Cerebellar cortex (tissue), 1 donor: ENCODE results near the gene SYT1.

Experiments used
- DNase-seq: peaks from one replicate; pipeline ENCODE4 v3.0.0-alpha.2; 2015; ENCODE audit warnings: low spot score

Gene SYT1

DNA sequence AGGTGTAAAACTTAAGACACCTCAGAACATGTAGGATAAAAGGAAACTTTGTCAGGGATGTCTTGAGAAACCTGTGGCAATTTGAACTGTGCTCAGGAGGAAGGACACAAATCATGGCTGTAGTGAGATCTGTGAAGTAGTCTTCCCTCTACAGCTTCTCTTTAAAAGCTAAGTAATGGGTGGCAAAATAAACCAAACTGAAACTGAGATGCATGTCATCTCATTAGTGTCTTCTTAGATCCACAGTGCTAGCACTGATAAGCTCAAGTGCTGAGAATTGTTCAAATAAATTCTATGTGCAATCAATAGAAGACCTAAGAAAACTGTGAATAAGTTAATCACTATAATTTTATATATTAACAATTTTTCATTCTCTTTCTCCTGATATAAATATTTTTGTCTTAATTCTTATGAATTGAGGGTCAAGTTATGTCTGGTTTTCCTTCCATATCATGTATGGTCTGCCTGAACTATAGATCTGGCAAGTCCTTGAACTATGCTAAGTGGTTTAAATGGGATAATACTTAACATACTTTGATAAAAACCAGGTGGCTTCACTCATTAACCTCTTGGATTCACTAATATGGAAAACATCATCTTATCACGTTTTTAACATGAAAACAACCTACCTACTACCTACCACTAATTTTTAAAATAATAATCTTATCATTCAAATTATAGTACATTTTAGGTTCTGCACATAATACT, 27.2 kb downstream of the SYT1 start:
- no peak for DNase-seq

DNA sequence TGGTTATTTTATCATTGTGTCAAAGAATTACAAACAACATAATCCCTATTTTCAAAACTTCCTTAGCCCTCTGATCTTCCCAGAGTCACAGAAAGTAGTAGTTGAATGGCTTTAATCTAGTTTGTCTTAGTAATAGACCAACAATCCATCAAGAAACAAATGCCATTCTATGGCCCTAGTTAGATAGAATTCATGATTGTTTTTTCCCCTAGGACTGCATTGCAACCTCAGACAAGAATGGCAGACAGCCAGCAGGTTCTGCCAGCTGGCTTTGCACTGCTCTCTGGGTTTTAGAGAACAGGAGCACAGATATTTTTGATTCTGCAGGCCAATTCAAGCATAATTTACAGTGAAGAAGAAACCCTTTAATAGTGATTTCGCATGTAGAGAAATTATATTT, 33.8 kb downstream of the SYT1 start:
- DNase-seq: peak; percentile 97

DNA sequence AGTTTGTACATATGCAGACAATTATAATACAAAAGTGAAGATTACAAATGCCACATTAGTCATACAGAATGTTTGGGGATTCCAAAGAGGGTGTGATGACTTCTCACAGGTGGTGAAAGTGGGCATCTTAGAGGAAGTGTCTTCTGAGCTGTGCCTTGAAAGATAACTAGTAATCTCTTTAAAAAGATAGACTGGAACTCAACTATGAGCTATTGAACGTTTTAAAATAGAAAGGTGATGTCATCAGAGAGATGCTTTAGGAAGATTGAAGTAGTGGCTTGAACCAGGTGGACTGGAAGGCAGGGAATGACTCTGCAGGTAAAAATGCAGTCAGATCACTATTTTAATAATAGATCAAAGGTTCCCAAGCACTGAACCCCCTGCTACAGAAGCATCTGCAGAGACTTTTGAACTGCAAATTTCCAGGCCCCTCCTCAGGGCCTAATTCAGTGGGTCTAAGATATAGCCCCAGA, 50.3 kb downstream of the SYT1 start:
- DNase-seq: no peak

DNA sequence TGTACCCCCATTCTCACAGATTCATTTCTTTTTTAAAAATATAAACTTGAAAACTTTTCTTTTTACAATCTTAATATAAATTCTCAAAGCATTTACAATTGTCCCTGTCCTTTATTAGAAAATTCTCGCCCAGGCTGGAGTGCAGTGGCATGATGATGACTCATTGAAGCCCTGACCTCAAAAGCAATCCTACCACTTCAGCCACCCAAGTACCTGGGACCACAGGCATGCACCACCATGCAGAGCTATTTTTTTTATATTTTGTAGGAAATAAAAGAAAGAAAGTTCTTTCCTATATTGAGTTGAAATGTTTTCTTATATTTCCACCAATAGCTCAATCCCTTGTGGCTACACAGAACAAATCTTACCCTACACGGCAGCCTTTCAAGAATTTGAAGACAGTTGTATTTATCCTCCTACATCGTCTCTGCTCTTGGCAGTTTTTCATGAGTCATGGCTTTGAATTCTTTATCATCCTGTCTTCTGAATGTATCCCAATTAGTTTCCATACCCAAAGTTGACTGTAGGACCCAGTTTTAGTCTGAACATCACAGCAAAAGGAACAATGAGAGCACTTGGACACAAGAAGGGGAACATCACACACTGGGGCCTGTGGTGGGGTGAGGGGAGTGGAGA, 52.4 kb downstream of the SYT1 start:
- DNase-seq: no peak

DNA sequence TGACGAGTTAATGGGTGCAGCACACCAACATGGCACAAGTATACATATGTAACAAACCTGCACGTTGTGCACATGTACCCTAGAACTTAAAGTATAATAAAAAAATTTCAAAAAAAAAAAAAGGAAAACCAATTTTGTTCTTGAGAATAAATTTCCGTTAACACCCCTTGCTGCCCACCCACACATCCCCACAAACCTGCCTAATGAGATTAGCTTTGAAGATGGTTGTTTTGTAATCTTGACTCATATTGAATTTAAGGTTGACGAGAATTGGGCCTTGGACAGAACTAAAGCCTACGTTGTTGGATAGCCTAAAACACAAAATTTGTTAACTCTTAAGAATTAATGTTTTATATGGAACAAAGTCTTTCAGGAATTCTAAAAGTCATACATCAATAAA, 52.9 kb downstream of the SYT1 start:
- no peak for DNase-seq

DNA sequence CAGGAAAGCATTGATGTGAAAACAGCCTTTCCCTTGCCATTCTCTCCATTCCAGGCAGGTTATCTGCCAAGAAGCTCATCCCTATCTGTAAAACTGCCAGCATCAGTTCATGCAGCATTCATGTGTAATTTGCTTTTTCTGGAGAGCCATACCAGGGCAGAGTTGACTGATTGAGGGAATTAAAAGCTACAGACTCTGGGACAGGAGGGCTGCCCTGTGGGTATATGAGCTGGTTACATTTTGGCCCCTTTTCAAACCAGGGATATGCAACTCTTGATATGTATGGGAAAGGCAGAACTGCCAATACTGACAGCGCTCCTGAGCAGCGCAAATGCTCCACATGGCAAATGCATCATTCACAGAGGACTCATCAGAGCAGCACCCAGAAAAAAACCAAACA, 53.7 kb downstream of the SYT1 start:
- DNase-seq: peak; percentile 96

DNA sequence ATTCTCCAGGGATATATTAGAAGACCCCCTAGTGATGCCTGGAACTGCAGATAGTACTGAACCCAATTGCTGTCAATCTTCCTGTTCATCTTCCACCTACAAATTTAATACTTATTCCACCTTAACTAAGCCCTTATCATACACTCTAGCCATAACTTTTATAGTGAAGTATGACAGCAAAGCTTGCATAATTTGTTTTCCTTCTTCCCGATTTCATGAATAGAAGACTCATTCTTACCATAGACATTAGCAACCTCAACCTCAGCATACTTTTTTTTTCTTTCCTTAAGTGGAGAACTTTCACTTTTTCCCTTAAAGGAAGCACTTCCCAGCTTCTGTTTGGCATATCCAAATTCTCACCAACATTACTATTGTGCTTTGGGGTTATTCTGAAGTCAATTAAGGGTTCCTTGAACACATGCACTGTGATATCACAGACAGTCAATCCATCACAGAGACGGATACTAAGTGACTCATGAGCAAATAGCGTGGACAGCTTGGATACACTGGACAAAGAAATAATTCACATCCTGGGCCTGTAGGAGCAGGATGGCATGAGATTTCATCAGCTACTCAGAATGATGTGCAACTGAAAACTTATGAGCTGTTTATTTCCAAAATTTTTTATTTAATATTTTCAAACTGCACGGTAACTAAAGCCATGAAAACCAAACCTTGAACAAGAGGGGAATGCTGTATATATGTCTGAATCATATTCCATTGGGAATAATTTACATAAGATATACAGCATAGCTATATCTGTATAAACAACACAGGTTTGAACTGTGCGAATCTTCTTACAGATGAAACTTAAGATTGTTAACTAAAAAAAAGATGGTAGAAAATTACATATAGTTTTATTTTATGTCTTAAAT, 63.9 kb downstream of the SYT1 start:
- DNase-seq: no peak

DNA sequence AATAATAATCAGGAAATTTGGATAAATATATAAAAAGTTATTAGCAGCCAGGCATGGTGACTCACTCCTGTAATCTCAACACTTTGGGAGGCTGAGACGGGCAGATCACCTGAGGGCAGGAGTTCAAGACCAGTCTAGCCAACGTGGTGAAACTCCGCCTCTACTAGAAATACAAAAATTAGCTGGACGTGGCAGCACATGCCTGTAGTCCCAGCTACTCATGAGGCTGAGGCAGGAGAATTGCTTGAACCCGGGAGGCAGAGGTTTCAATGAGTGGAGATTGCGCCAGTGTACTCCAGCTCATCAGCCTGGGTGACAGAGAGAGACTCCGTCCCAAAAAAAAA, 64.5 kb downstream of the SYT1 start:
- no peak for DNase-seq

DNA sequence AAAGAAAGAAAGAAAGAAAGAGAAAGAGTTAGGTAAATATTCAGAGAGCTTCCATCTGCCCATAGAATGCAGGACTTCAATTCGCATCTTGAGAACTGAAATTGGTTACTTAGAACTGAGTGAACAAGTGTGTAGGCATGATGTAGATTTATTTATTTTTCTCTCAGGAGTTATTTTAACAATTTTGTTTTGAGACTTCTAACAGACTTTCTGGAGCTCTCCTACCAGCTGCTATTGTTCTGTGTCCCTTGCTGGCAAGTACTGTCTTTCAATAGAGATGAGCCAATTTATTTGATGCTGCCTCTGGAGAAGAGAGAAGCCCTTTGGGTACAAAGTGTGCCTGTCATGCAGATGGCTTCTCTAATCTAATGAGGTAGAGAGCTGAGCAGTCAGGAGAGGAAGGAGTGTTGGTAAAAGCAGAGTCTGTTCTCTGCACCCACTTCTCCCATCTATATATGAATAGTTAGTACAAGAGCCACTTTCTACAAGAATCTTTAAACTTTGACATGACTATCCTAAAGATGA, 67.0 kb downstream of the SYT1 start:
- peak; percentile 75 for DNase-seq

DNA sequence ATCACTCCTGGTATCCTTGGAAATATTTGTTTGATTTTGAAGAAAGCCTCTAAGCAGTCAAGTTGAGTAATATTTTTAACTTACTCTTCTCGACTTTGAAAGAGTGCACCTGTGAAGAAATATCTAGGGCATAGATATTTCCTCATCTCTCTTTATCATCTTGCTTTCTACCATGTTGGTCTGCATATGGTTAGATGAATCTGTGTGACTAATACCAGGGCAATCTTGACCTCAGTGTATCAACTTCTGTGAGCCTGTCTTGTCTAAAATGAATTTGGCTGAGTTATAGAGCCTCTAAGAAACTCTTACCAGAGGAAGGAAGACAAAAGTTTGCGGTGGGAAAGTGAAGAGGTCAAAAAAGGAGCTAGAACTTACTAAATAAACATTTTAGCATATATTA, 68.4 kb downstream of the SYT1 start:
- no peak for DNase-seq

DNA sequence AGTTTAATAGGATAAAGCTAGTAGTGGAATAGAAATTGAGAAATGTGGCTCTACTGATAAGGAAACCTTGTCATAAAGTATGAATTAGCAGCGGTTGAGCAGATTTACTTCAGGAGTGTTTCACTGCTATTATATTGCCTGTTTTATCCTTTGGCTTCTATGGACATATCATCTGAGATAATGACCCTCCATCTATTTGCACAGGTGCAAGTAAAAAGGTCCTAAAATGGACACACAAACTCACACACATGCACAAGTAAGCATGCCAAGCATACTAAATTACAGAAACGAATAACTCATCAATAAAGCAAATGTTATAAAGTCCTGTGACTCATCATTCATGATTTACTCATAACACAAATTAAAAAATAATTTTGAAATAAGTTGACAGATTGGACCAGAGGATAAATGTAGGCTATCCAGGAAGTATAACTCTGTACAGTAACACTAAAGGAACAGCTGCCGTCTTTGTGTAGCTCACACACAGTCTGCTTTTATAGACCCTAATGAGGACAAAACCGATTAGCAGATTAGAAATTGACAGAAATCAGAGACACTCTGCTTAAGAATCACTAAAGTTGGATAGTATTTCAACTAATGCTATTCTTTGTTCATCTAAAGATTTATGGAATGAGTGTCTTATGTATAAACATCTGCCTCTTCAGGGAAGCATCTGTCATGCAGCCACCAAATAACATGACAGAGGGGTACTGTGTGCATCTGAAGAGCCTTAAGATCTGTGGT, 73.9 kb downstream of the SYT1 start:
- no peak for DNase-seq

DNA sequence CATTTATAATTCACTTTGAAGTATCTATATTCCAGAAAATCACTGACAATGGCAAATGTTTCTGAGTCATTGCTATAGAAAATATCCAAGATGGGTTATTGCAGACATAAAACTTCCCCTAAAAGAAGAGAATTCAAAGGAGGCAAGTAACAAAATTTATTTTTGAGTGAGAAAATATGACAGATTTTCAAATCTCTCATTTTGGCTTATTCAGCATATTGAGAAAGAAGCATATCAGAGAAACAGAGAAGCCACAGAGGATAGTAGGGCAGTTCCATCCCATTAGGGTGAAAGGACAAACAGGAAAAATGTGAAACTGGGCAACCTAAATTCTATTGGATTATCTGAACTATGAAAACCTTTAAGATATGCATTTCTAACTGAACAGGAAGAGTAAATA, 85.0 kb downstream of the SYT1 start:
- no peak for DNase-seq

DNA sequence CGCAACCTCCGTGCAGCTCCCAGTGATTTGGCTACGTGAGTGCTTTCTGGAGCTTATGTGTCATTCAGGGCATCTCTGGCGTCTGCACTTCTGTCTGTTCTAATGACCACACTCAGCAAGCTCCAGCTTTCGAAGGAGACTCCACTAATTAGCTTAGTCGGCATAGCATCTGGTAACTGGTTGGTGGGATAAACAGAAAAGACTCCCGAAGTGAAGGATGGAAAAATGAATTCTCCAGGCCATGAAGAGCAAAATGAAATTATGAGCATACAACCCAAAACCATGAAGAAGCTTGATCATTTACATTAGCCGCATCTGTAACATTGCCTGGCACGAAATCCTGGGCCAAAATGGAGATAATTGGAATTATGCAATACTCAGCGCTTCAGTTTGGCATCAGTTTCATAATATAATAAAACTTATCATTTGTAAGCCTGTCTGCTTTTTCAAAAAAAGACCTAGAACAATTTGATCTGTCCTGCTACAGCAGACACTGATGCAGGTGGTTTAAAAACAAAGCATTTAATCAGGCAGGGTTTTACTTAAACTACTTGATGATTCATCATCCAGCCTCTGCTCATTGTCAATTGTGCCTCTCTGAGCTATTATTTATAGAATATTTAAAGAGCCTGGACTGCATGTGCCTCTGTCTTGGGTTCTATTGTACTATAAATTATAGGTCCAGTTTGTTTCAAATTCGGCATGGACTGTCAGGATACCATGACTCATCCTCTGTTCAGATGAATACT, 87.4 kb downstream of the SYT1 start:
- peak; percentile 85 for DNase-seq

DNA sequence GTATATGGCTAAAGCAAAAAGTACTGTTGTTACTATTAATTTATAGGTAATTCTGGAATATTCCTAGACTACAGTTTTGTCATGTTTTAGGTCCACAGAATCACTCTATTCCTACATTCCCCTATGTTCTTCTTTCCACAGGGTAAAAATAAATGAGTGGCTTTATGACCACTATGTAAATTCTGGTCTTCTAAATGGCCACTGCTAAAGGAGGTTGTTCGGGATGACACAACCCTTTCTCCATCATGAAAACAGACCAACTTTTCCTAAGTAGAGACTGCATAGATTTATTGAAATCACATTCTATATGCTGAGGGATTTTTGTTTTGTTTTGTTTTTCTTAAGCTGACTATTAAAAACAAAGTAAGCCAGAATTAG, 88.0 kb downstream of the SYT1 start:
- DNase-seq: no peak

DNA sequence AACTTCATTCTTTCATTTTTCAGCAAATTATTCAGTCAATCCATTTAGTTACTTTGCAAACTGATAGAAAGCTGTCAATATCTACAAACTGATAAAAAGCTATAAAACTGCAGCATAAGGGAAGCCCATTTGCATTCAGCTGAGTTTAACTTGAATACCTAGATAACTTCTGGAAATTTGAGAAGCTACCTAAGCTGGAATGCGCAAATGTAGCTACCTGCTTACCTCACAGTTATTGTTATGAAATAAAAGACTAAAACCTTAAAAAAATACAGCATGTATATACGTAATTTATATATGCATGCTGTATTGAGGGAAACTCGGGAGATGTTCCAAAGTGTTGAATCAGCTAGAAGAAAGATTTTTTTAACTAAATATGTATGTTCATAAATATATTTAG, 94.4 kb downstream of the SYT1 start:
- no peak for DNase-seq

DNA sequence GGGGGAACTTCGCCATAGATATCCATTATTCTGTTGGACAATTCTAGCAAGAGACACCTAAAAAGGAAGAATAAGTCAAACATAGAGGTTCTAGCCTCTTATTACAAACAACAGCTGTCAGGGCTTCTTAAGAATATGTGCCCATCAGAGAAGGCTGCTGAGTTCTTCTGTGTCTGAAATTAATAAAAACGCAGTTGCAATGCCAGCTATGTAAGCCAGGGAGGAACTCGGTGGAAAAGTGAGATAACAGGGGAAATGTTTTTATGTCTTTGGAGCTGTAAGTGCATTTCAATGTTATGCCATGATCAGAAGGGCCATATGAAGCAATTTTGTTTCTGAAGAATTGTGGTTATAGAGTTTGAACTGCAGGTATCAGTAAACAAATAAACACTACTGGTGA, 95.0 kb downstream of the SYT1 start:
- DNase-seq: peak; percentile 29

DNA sequence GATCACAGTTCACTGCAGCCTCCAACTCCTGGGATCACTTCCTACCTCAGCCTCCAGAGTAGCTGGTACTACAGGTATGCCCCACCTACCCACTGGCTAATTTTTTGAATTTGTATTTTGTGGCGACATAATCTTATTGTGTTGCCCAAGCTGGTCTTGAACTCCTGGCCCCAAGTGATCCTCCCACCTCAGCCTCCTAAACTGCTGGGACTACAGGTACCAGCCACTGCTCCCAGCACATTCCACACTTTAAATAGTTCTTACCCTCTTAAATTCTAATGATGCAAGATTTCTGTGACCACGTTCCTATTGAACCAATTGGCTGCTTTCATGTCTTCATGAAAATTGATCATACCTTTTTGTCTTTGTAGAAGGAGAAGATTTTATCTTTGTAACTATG, 96.6 kb downstream of the SYT1 start:
- no peak for DNase-seq

DNA sequence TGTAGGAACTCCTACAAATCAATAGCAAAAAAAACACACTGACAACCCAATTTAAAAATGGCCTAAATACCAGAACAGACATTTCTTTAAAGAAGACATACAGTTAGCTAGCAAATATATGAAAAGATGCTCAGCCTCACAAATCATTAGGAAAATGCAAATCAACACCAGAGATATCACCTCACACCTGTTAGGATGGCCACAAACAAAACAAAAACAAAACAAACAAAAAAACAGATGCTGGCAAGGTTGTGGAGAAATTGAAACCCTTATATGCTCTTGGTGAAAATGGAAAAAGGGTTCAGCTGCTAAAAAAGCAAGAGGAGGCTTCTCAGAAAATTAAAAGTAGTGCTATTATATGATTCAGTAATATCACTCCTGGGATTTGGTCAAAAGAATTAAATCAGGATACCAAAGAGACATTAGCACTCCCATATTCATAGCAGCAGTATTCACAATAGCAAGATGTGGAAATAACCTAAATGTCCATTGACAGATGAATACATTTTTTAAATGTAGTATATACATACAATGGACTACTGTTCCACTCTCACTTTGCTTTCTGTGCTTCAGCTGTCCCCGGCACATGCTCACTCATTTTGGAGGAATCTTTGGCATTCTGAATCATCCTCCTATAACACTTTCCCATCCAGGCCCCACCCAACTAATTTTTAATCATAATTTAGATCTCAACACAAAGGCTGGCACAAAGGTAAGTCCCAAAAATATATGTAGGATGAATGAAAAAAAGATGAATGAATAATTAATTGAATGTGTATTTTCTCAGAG, 99.1 kb downstream of the SYT1 start:
- no peak for DNase-seq

DNA sequence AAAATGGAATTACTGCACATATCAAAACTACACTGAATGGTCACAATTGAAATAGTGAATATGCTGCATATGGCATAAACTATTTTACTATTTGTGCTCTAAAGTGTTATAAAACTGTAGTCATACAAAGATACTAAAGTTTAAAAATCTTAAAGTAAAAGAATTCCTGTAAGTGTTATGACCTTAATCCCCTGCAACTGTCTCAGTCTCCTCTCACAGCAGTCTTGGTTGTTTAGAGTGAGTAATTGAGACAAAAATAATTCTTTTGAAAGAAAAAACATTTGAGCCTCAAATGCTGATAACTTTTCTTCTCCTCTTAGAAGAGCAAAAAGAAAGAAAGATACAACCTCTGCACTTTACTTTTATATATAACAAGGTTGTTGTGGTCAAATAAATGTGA, 99.9 kb downstream of the SYT1 start:
- no peak for DNase-seq

DNA sequence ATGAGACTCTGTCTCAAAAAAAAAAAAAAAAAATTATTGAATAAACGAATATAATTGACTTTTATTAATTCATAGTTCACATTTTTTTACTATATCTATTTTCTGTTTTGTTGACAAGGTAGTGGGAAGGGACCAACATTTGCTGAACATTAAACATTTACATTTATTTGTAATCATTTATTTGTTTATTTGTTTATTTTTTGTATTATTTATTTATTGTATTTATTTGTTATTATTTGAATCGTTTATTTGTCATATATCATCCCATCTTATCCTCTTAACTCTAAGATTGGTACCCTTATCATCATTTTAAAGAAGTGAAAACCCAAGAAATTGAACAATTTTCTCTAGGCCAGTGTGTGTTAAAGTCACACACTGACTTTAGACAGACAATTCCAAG, 101.5 kb downstream of the SYT1 start:
- no peak for DNase-seq

DNA sequence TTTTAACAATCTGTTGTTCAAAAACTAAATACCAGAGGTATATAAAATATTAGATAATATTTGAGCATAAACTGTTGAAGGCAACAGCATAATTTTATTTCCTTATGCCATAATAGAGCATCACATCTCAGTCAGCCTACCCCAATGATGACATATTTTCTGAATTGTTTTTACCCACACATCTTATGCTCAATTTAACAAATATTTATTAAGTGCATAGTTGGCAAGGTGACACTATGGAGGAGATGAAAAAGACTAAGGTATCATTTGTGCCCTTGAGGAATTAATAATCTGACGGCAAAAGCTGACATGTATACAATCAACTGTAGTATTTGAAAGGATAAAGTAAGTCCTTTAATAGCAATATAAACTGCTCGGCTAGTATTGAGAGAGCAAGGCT, 102.4 kb downstream of the SYT1 start:
- DNase-seq: no peak
